T-helper 2 cell treated with Interferon-gamma antibody and Interleukin-4, amounts not matched to agents 5 μg/mL and 100 μg/mL, for 36 hours (primary cell): Measurements from ENCODE around the gene MAB21L1.

ENCODE experiments used
- DNase-seq: peaks from one replicate; pipeline ENCODE4 v3.0.0; 2021; ENCODE audit warnings: low spot score
- H3K27ac Mint-ChIP-seq: one replicate; pipeline ENCODE4 v1.8.0; 2021; ENCODE audit warnings: mild to moderate bottlenecking, mixed read lengths
- H3K27me3 Mint-ChIP-seq: one replicate; pipeline ENCODE4 v1.8.0; 2021; ENCODE audit warnings: low read depth, mixed read lengths
- H3K36me3 Mint-ChIP-seq: one replicate; pipeline ENCODE4 v1.8.0; 2021; ENCODE audit warnings: low read depth, mixed read lengths
- H3K4me1 Mint-ChIP-seq: one replicate; pipeline ENCODE4 v1.8.0; 2021; ENCODE audit warnings: low read depth, mixed read lengths
- H3K4me3 Mint-ChIP-seq: one replicate; pipeline ENCODE4 v1.8.0; 2022; ENCODE audit warnings: mild to moderate bottlenecking, moderate library complexity, mixed read lengths
- H3K9me3 Mint-ChIP-seq: one replicate; pipeline ENCODE4 v1.8.0; 2021; ENCODE audit warnings: mixed read lengths

Gene MAB21L1

GRCh38 chr13:35496006-35496405 is 19.5 kb upstream of the MAB21L1 start:
- no peaks in the 10 kb centered on the region for H3K9me3 Mint-ChIP-seq
- no peaks in the 10 kb centered on the region for H3K4me1 Mint-ChIP-seq
- no peak overlapping the region for H3K27ac Mint-ChIP-seq
- H3K36me3 Mint-ChIP-seq: no peaks in the 10 kb centered on the region
- no peaks in the 10 kb centered on the region for H3K27me3 Mint-ChIP-seq
- no peak overlapping the region for H3K4me3 Mint-ChIP-seq
- DNase-seq: no peak

- no peak for DNase-seq
- H3K36me3 Mint-ChIP-seq: no peaks in the 10 kb centered on the region
- no peaks in the 10 kb centered on the region for H3K9me3 Mint-ChIP-seq
- H3K4me1 Mint-ChIP-seq: no peaks in the 10 kb centered on the region
- no peak overlapping the region for H3K27ac Mint-ChIP-seq
- peaks cover 2% of the 10 kb centered on the region for H3K27me3 Mint-ChIP-seq
- no peak overlapping the region for H3K4me3 Mint-ChIP-seq
Observed at GRCh38 chr13:35489050-35489449, 12.6 kb upstream of the MAB21L1 start.

DNA sequence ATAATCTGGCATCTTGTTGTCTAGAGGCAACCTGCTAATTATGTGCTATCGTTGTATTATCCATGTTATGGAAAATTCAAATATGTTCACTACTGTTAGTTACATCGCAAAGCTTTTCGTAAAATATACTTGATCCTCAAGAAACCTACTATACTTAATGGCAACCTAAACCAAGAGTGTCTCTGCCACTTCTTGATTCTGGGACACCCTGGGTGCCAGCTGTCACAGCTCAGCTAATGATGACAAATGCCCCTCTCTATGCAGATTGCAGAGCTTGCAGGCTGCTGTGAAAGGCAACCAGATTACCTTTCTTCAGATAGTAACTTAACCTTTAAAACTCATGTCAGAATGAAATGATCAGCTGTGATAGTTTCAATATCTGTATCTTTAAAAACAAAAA is 8.9 kb upstream of the MAB21L1 start:
- H3K27me3 Mint-ChIP-seq: peaks cover 7% of the 10 kb centered on the region
- H3K9me3 Mint-ChIP-seq: no peaks in the 10 kb centered on the region
- no peaks in the 10 kb centered on the region for H3K4me1 Mint-ChIP-seq
- no peak overlapping the region for H3K27ac Mint-ChIP-seq
- H3K4me3 Mint-ChIP-seq: no peak overlapping the region
- no peaks in the 10 kb centered on the region for H3K36me3 Mint-ChIP-seq
- no peak for DNase-seq

DNA sequence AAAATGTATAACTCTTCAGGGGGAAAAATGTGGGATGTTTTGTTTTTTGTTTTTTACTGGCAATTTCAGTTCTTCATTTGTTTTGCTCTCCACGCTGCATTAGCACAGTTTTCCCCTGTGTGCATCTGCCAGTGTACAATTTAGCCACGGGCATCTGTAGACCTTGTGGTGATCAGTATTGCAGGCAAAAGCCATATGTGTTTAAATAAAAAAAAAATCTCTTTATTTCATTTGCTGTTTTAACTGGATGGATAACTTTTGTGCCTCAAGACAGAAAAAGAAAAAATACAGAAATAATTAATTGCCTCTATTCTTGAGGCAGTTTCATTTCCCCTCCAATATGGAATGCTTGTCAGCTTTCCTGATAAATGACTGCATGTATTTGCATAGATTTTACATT is 7.9 kb upstream of the MAB21L1 start:
- no peaks in the 10 kb centered on the region for H3K4me1 Mint-ChIP-seq
- H3K9me3 Mint-ChIP-seq: no peaks in the 10 kb centered on the region
- H3K36me3 Mint-ChIP-seq: no peaks in the 10 kb centered on the region
- DNase-seq: no peak
- no peak overlapping the region for H3K4me3 Mint-ChIP-seq
- H3K27me3 Mint-ChIP-seq: peaks cover 11% of the 10 kb centered on the region
- no peak overlapping the region for H3K27ac Mint-ChIP-seq

DNA sequence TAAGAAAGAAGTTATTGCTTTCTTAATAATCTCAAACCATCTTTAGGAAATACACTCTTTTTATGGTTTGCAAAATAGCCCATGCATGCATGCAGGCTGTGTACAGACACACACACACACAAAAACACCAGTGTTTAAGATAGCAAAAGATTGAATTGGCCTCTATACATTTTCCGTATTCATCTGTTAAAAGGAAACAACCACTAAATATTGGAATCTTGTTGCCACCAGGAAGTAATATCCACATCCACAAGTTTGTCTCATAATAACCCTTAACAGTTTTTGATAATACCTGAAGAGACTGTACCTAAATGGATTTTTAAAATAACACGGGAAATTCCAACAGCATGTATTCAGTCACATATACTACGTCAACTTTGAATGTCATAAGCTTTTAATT is 7.3 kb upstream of the MAB21L1 start:
- Mint-ChIP-seq H3K9me3 (no peaks in the 10 kb centered on the region), H3K4me1 (no peaks in the 10 kb centered on the region), H3K27me3 (peaks cover 17% of the 10 kb centered on the region)

DNA sequence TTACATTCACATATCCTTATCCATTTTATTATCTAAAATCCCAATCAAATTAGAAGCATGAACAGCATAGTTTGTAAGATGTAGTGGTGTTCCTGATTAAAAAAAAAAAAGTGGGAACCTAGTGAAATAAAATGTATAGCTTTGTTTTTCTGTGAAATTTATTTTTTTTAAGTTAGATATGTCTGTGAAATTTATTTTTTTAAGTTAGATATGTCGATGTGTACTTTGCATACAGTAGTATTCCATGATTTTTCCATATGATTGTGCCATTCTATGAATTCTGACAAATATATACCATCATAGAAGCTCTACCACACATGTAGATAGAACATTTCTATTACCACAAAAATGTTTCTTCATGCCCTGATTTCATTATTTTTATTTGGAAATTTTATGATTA is 6.0 kb upstream of the MAB21L1 start:
- DNase-seq: no peak
- H3K9me3 Mint-ChIP-seq: no peaks in the 10 kb centered on the region
- H3K27me3 Mint-ChIP-seq: peaks cover 29% of the 10 kb centered on the region
- H3K27ac Mint-ChIP-seq: no peak overlapping the region
- H3K36me3 Mint-ChIP-seq: no peaks in the 10 kb centered on the region
- H3K4me3 Mint-ChIP-seq: no peak overlapping the region
- no peaks in the 10 kb centered on the region for H3K4me1 Mint-ChIP-seq

More for the DNA sequence above, 7.3 kb upstream of the MAB21L1 start:
- DNase-seq: no peak
- no peaks in the 10 kb centered on the region for H3K36me3 Mint-ChIP-seq
- H3K27ac Mint-ChIP-seq: no peak overlapping the region
- H3K4me3 Mint-ChIP-seq: no peak overlapping the region

DNA sequence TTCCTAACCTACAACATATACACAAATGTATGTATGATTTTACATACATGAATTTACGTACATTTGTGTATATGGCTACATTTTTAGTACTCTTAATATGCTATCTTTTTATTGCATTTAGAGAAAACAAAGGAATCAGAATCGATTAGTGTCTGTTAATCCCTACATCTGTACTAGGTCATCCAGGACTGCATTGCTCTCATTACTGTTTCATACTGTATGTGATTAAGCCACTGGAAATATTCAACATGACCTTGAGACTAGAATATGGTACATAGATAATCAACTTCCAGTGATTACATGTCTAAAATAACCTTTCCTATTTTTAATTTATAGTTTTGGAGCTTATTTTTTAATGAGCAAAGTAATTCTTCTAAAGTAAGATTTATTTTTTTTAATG is 5.3 kb upstream of the MAB21L1 start:
- no peak for DNase-seq
- no peak overlapping the region for H3K4me3 Mint-ChIP-seq
- H3K27ac Mint-ChIP-seq: no peak overlapping the region
- H3K4me1 Mint-ChIP-seq: peaks cover 3% of the 10 kb centered on the region
- H3K36me3 Mint-ChIP-seq: no peaks in the 10 kb centered on the region
- H3K9me3 Mint-ChIP-seq: no peaks in the 10 kb centered on the region
- H3K27me3 Mint-ChIP-seq: peaks cover 37% of the 10 kb centered on the region

DNA sequence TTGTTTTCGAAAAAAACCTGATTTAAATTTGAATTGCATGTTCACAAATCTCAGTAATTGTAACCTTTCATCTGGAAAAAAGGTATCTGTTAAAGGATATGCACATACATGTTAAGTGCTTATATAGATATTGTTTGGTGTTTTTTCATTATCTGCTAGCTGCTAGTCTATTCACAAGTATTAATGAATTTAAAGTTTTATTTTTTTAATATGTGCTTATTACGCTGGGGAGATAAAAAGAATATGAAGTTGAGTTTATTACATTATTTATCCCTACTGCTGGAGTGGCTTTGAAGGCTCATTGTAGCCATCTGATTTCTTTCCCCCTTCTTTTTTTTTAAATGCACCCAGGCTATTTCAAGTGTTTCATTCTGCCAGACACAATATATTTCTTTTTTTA is 3.9 kb upstream of the MAB21L1 start:
- H3K9me3 Mint-ChIP-seq: no peaks in the 10 kb centered on the region
- DNase-seq: no peak
- peaks cover 15% of the 10 kb centered on the region for H3K4me1 Mint-ChIP-seq
- peaks cover 51% of the 10 kb centered on the region for H3K27me3 Mint-ChIP-seq
- no peak overlapping the region for H3K27ac Mint-ChIP-seq
- no peak overlapping the region for H3K4me3 Mint-ChIP-seq
- H3K36me3 Mint-ChIP-seq: no peaks in the 10 kb centered on the region

- Mint-ChIP-seq H3K36me3 (no peaks in the 10 kb centered on the region), H3K9me3 (no peaks in the 10 kb centered on the region), H3K27me3 (peaks cover 56% of the 10 kb centered on the region), H3K27ac (no peak overlapping the region), H3K4me1 (peaks cover 18% of the 10 kb centered on the region), H3K4me3 (no peak overlapping the region)
- DNase-seq: no peak
Observed at GRCh38 chr13:35479706-35480105, 3.2 kb upstream of the MAB21L1 start.

- H3K27ac Mint-ChIP-seq: no peak overlapping the region
- peaks cover 61% of the 10 kb centered on the region for H3K27me3 Mint-ChIP-seq
- no peak overlapping the region for H3K4me3 Mint-ChIP-seq
Observed at GRCh38 chr13:35479038-35479492, 2.6 kb upstream of the MAB21L1 start.

GRCh38 chr13:35478271-35479037 is 2.0 kb upstream of the MAB21L1 start:
- H3K27ac Mint-ChIP-seq: no peak overlapping the region
- H3K36me3 Mint-ChIP-seq: no peaks in the 10 kb centered on the region
- peaks cover 18% of the 10 kb centered on the region for H3K4me1 Mint-ChIP-seq
- H3K4me3 Mint-ChIP-seq: no peak overlapping the region
- H3K9me3 Mint-ChIP-seq: no peaks in the 10 kb centered on the region
- peaks cover 65% of the 10 kb centered on the region for H3K27me3 Mint-ChIP-seq
- no peak for DNase-seq

More at GRCh38 chr13:35479038-35479492, 2.6 kb upstream of the MAB21L1 start:
- Mint-ChIP-seq H3K36me3 (no peaks in the 10 kb centered on the region), H3K4me1 (peaks cover 18% of the 10 kb centered on the region), H3K9me3 (no peaks in the 10 kb centered on the region)
- no peak for DNase-seq

DNA sequence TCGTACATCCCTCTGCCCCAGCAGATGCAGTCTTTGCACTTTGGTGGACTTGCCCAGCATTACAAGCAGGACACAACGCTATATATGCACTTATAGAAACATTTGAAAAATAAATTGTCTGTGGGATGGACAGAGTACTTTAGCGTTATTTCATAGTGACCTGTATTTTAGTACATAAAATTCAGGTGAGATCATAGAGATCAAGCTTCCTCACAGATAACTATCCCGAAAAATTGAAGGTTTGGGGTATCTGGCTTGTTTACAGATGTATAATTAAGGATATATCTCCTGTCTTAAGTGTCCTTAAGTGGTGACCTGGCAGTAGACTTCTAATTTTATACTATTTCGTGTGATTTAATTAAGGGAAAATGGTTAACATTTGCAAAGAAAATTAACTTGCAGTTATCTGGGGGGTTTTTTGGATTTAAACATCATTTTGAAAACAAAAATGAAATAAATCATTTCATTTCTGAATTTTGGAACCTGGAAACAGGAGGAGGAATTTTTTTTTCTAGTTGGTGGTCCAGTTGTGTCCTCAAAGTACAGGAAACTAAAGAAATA is 977 bp upstream of the MAB21L1 start:
- DNase-seq: no peak
- Mint-ChIP-seq H3K36me3 (no peaks in the 10 kb centered on the region), H3K4me1 (peaks cover 18% of the 10 kb centered on the region), H3K4me3 (no peak overlapping the region), H3K27me3 (peaks cover 70% of the 10 kb centered on the region), H3K9me3 (no peaks in the 10 kb centered on the region), H3K27ac (no peak overlapping the region)

- no peak for DNase-seq
- H3K27ac Mint-ChIP-seq: no peak overlapping the region
Observed at GRCh38 chr13:35475212-35475959, 1.1 kb downstream of the MAB21L1 start.

DNA sequence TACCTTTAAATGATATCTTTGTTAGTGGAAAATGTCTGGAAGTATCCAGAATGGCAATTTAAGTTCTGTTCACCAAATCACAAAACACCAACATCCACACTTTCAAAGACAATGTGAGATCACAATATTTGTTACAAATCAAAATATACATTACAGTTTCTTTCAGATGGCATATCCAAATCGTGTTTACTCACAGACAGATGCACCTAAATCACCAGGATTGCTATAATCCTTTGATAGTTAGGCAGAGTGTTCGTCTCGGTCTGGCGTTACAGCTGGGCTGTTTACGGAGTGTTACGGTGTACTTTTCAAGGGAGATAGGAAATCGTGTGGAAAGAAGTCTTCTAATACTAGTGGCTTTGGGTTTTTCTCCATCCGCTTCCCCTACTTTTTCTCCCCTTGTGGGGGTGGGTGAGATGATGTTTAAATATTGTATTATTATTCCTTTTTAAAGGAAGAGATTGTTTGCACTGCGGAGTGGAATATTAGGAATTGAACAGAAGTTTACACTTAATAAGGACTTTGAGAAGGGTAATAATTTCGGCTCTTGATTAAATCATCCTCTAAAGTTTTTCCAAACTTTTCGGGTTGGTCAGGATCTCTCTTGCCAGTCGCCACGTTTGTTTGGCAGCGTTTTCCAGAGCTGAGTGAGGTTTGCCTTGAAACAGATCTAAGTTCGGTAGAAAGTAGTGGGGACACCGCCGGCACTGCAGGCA is 1.8 kb downstream of the MAB21L1 start:
- Mint-ChIP-seq H3K36me3 (peaks cover 2% of the 10 kb centered on the region), H3K9me3 (peaks cover 3% of the 10 kb centered on the region), H3K27ac (no peak overlapping the region), H3K4me3 (peak overlapping the region; percentile 82), H3K4me1 (peaks cover 21% of the 10 kb centered on the region), H3K27me3 (peaks cover 87% of the 10 kb centered on the region)
- DNase-seq: no peak

More at GRCh38 chr13:35475212-35475959, 1.1 kb downstream of the MAB21L1 start:
- no peaks in the 10 kb centered on the region for H3K36me3 Mint-ChIP-seq
- peak overlapping the region; percentile 82 for H3K4me3 Mint-ChIP-seq
- H3K27me3 Mint-ChIP-seq: peaks cover 82% of the 10 kb centered on the region
- H3K4me1 Mint-ChIP-seq: peaks cover 19% of the 10 kb centered on the region
- peaks cover 1% of the 10 kb centered on the region for H3K9me3 Mint-ChIP-seq
